ENCODE results near the gene ADSL.

GRCh38 chr22:40322021-40322420 lies 24.3 kb upstream of the ADSL start:
- TF ChIP-seq CEBPB (IDR thresholded peaks at IDR 0.05; ENCODE audit: low read depth, low read length) (no peak), CTCF (IDR thresholded peaks at IDR 0.05; ENCODE audit: control extremely low read depth in 1 of 3, insufficient read depth in 1 of 3, low read depth in 1 of 3, low read length in 3 of 3) (no peak), CHD1 (IDR thresholded peaks at IDR 0.05; ENCODE audit: low read depth, low read length) (no peak), RFX5 (IDR thresholded peaks at IDR 0.05; ENCODE audit: borderline replicate concordance, low read depth, low read length) (no peak), MAX (IDR thresholded peaks at IDR 0.05) (no peak)

Measured in H1 (cell line).